Uterus (tissue), 2 donors: ENCODE data around the gene DLGAP3.

Experiments
- POLR2A ChIP-seq, 2 donors: fragments of 450-650 bp; IDR thresholded peaks; one replicate each; pipeline ENCODE4 v1.6.1; 2016; ENCODE audit warnings: antibody characterized with exemption in 2 of 2, mild to moderate bottlenecking in 1 of 2, moderate library complexity in 1 of 2
- TF ChIP-seq, protein P1 (sequence below), 4 experiments: fragments of 200-600 bp in 2 of 4; fragments of 450-650 bp in 2 of 4; sonication (generic) in 2 of 4; IDR thresholded peaks; one replicate each; pipeline ENCODE4 v1.5.1; 2016 to 2019; ENCODE audit warnings: antibody characterized with exemption in 4 of 4, mild to moderate bottlenecking in 2 of 4, moderate library complexity in 1 of 4

- TF ChIP-seq, protein P1, sequence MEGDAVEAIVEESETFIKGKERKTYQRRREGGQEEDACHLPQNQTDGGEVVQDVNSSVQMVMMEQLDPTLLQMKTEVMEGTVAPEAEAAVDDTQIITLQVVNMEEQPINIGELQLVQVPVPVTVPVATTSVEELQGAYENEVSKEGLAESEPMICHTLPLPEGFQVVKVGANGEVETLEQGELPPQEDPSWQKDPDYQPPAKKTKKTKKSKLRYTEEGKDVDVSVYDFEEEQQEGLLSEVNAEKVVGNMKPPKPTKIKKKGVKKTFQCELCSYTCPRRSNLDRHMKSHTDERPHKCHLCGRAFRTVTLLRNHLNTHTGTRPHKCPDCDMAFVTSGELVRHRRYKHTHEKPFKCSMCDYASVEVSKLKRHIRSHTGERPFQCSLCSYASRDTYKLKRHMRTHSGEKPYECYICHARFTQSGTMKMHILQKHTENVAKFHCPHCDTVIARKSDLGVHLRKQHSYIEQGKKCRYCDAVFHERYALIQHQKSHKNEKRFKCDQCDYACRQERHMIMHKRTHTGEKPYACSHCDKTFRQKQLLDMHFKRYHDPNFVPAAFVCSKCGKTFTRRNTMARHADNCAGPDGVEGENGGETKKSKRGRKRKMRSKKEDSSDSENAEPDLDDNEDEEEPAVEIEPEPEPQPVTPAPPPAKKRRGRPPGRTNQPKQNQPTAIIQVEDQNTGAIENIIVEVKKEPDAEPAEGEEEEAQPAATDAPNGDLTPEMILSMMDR (IDR thresholded peaks at IDR 0.05) = no peak
- no peak for TF ChIP-seq POLR2A (IDR thresholded peaks at IDR 0.05)
Observed at GRCh38 chr1:34879230-34879629, 50.2 kb downstream of the DLGAP3 start.
